CD4-positive, alpha-beta T cell (primary cell): ENCODE measurements around the gene BICD2. TPM values are rescaled to one million over a fixed set of nuclear protein-coding genes. Genes with fewer than 3 reads are reported as not detected.

ENCODE experiments used
- ATAC-seq: fragments of 200-7000 bp; cut with Tn5 transposase; one replicate; pipeline ENCODE4 v1.10.0; 2022; ENCODE audit warnings: mild to moderate bottlenecking; ENCODE audit not compliant: poor library complexity
- CTCF ChIA-PET: fragments of 350-600 bp; sonication (Branson Sonifier 250); formaldehyde crosslinking; loops from one replicate; lab custom pipeline; 2021; ENCODE audit warnings: antibody characterized with exemption, inconsistent platforms; lab: Charles Lee
- POLR2A ChIA-PET: fragments of 350-600 bp; sonication (Branson Sonifier 250); formaldehyde crosslinking; loops from one replicate; lab custom pipeline; 2021; ENCODE audit warnings: antibody characterized with exemption, inconsistent platforms; lab: Charles Lee
- DNase-seq, 14 experiments: peaks; one replicate each; pipeline ENCODE4 v3.0.0-alpha.2; 2013 to 2020; ENCODE audit warnings: mixed read lengths in 2 of 14
- H3K27ac ChIP-seq, 2 donors: one replicate each; pipeline versions ENCODE4 v1.5.1 to v1.7.0; 2013; ENCODE audit warnings: low read length in 2 of 2, low read depth in 1 of 2, mild to moderate bottlenecking in 1 of 2
- H3K27me3 ChIP-seq, 2 experiments: 1 replicate in 1 of 2; 2 replicates in 1 of 2; pipeline versions ENCODE4 v1.6.1 to v1.7.0; 2013; ENCODE audit warnings: low read length in 2 of 2, control low read depth in 1 of 2, mild to moderate bottlenecking in 1 of 2, moderate library complexity in 1 of 2; ENCODE audit not compliant: insufficient read depth in 2 of 2, control insufficient read depth in 1 of 2
- H3K36me3 ChIP-seq: one replicate; pipeline ENCODE4 v1.6.1; 2013; ENCODE audit warnings: low read length, control low read depth; ENCODE audit not compliant: insufficient read depth
- H3K4me1 ChIP-seq: one replicate; pipeline ENCODE4 v1.6.1; 2013; ENCODE audit warnings: low read length, control low read depth; ENCODE audit not compliant: insufficient read depth
- H3K4me3 ChIP-seq: one replicate; pipeline ENCODE4 v1.5.1; 2013; ENCODE audit warnings: mild to moderate bottlenecking, low read length, moderate library complexity
- H3K9me3 ChIP-seq, 2 experiments: 1 replicate in 1 of 2; 2 replicates in 1 of 2; pipeline versions ENCODE4 v1.6.1 to v1.7.0; 2013; ENCODE audit warnings: low read length in 2 of 2, mild to moderate bottlenecking in 2 of 2, control low read depth in 1 of 2, moderate library complexity in 1 of 2; ENCODE audit not compliant: control insufficient read depth in 1 of 2, insufficient read depth in 1 of 2
- H3K27ac Mint-ChIP-seq: one replicate; pipeline ENCODE4 v1.8.0; 2020; ENCODE audit warnings: mixed read lengths
- H3K27me3 Mint-ChIP-seq: one replicate; pipeline ENCODE4 v1.8.0; 2021; ENCODE audit warnings: mixed read lengths
- H3K36me3 Mint-ChIP-seq: one replicate; pipeline ENCODE4 v1.8.0; 2021; ENCODE audit warnings: low read depth, mixed read lengths
- H3K4me1 Mint-ChIP-seq: one replicate; pipeline ENCODE4 v1.8.0; 2021; ENCODE audit warnings: low read depth, mixed read lengths
- H3K4me3 Mint-ChIP-seq: one replicate; pipeline ENCODE4 v1.8.0; 2020; ENCODE audit warnings: mild to moderate bottlenecking, mixed read lengths
- H3K9me3 Mint-ChIP-seq: one replicate; pipeline ENCODE4 v1.8.0; 2020; ENCODE audit warnings: mixed read lengths
- intact Hi-C, 2 experiments: fragments of 100-400 bp; cut with DNase I in 1 of 2; cut with micrococcal nuclease in 1 of 2; formaldehyde crosslinking; loops; one replicate each; pipeline versions ENCODE4 v1.15.1 to v1.9.0; 2023 to 2025; cut with DNase I, micrococcal nuclease
- total RNA-seq, 174 experiments: library from RNA in 2 of 174; stranded (reverse) in 2 of 174; gene quantifications; one replicate each; pipeline ENCODE4 v1.2.3 and lab custom pipeline; 2021 to 2026
- TF ChIP-seq, protein P1 (sequence below): fragments of 200-600 bp; IDR thresholded peaks from one replicate; pipeline ENCODE4 v1.8.0; 2022; ENCODE audit warnings: antibody characterized with exemption, mild to moderate bottlenecking

The BICD2 gene
- total RNA-seq, 2 experiments from 2014 or later: 14.1 to 14.9 TPM

DNA sequence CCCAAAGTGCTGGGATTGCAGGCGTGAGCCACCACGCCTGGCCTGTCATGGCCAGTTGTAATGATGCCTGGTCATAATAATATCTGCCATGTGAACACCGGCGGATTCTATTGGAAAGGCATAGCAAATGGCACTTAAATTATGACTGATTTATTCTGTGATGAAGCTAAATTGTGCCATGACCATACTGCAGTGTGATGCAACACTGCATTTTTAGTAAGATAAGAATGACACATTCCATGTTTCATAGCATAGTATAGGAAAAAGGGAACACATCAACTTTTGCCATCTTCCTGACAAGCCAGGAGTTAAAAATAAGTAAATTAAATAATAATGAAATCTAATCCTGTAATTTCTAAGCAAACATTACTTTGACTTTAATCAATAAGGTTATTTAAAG is 30.4 kb upstream of the BICD2 start:
- ChIA-PET POLR2A (no interaction called here), CTCF (no interaction called here)
- Histone ChIP-seq H3K4me1 (peaks cover 5% of the 10 kb centered on the region), H3K27me3 (peaks cover 0 to 7% of the 10 kb centered on the region in 2 experiments), H3K9me3 (peaks cover 0 to 4% of the 10 kb centered on the region in 2 experiments), H3K4me3 (no peak overlapping the region), H3K27ac (no peak overlapping the region), H3K36me3 (no peaks in the 10 kb centered on the region)
- intact Hi-C loops: no loop called here
- H3K9me3 Mint-ChIP-seq: no peaks in the 10 kb centered on the region
- peaks cover 47% of the 10 kb centered on the region for H3K27me3 Mint-ChIP-seq
- TF ChIP-seq, protein P1, sequence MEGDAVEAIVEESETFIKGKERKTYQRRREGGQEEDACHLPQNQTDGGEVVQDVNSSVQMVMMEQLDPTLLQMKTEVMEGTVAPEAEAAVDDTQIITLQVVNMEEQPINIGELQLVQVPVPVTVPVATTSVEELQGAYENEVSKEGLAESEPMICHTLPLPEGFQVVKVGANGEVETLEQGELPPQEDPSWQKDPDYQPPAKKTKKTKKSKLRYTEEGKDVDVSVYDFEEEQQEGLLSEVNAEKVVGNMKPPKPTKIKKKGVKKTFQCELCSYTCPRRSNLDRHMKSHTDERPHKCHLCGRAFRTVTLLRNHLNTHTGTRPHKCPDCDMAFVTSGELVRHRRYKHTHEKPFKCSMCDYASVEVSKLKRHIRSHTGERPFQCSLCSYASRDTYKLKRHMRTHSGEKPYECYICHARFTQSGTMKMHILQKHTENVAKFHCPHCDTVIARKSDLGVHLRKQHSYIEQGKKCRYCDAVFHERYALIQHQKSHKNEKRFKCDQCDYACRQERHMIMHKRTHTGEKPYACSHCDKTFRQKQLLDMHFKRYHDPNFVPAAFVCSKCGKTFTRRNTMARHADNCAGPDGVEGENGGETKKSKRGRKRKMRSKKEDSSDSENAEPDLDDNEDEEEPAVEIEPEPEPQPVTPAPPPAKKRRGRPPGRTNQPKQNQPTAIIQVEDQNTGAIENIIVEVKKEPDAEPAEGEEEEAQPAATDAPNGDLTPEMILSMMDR: no peak
- H3K36me3 Mint-ChIP-seq: no peaks in the 10 kb centered on the region
- no peak for DNase-seq
- H3K27ac Mint-ChIP-seq: no peak overlapping the region
- no peak overlapping the region for H3K4me3 Mint-ChIP-seq
- peaks cover 6% of the 10 kb centered on the region for H3K4me1 Mint-ChIP-seq
- ATAC-seq: no peak

DNA sequence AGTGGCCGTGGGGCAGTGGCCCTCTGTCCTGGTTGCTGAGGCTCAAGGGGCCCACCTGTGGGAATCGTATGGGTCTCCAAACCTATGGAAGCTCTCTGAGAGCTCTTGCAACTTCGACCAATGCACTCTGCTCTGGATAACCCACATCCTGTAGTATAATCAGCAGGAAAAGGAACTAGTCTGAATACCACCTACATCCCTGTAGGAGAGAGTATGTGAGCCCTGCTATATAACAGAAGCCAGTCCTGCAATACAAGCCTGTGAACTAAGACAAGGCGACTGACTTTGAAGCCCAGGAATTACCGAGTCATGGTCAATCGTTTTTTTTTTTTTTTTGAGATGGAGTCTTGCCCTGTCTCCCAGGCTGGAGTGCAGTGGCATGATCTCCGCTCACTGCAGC is 29.8 kb upstream of the BICD2 start:
- no peak for DNase-seq

DNA sequence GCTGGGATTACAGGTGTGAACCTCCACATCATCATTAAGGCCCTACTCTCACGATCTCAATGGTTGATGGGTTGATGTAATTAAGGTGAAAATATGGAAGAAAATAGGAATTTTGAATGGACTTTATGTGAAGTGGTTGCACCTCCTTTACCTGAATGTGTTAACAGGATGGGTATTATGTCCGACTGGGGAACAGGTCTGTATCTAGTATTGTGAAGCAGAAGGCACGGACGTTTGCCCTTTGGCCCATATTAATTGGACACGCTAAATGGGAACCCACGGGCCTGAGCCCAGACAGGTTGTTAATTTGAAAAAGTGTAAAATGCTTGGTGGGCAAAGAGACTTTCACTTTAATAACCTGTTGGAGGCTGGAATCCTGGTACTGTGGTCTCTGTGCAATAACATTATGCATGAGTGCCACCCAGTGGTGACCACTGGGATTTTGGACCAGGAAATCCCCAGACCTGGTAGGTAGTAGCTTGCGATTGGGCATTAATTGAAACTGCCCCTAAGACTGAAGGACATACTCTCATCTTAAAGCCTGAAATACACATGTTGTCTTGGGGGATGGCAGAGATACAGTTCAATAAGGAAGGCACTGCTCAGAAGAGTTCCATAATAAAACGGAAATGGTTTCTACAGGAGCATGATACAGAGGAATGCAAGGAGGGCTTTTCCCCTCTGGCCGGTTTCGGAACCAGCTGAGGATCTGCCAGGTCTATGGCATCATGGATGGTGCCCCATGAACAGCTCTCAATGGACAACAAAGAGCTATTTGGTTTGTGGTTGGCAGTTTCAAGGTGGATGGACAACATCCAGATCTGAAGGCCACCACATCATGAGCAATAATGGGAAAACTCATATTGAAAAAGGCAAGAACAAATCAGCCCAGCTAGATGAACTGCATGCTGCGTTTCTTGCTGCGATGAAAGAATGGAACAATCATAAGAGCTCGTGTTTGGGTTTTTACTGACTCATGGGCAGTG is 26.2 kb upstream of the BICD2 start:
- Histone ChIP-seq H3K4me3 (no peak overlapping the region), H3K27me3 (no peaks in the 10 kb centered on the region), H3K9me3 (peaks cover 5 to 7% of the 10 kb centered on the region in 2 experiments), H3K27ac (no peak overlapping the region), H3K4me1 (peaks cover 5% of the 10 kb centered on the region), H3K36me3 (no peaks in the 10 kb centered on the region)
- TF ChIP-seq, protein P1: peak; percentile 91
- peak; percentile 61 to 87 (median 74) for DNase-seq
- H3K4me1 Mint-ChIP-seq: peaks cover 6% of the 10 kb centered on the region
- no peak overlapping the region for H3K4me3 Mint-ChIP-seq
- H3K36me3 Mint-ChIP-seq: no peaks in the 10 kb centered on the region
- peaks cover 5% of the 10 kb centered on the region for H3K9me3 Mint-ChIP-seq
- H3K27me3 Mint-ChIP-seq: peaks cover 11% of the 10 kb centered on the region
- ChIA-PET POLR2A (interaction anchor here (1.6 kb wide), 1 partner anchor 26 kb away, joined by 8 read pairs; no protein-coding TSS in a partner anchor), CTCF (interaction anchor here (0.8 to 2.5 kb wide), 10 partner anchors 17 to 653 kb away, joined by 3 to 17 read pairs (median 4); partner anchors contain the start of gene BICD2)
- ATAC-seq: peak; percentile 97
- no peak overlapping the region for H3K27ac Mint-ChIP-seq
- intact Hi-C loops: loop anchor here (1.0 to 2.0 kb wide), 4 partner anchors 26 to 653 kb away; no protein-coding TSS in a partner anchor

More for the DNA sequence above, 29.8 kb upstream of the BICD2 start:
- POLR2A ChIA-PET: no interaction called here
- Histone ChIP-seq H3K36me3 (no peaks in the 10 kb centered on the region), H3K4me3 (no peak overlapping the region), H3K9me3 (peaks cover 0 to 4% of the 10 kb centered on the region in 2 experiments), H3K27ac (no peak overlapping the region), H3K4me1 (peaks cover 5% of the 10 kb centered on the region), H3K27me3 (peaks cover 0 to 7% of the 10 kb centered on the region in 2 experiments)
- Mint-ChIP-seq H3K27ac (no peak overlapping the region), H3K4me1 (peaks cover 6% of the 10 kb centered on the region), H3K9me3 (no peaks in the 10 kb centered on the region), H3K4me3 (no peak overlapping the region), H3K36me3 (no peaks in the 10 kb centered on the region), H3K27me3 (peaks cover 41% of the 10 kb centered on the region)
- CTCF ChIA-PET: no interaction called here
- ATAC-seq: no peak
- TF ChIP-seq, protein P1: no peak
- intact Hi-C loops: no loop called here
